NAMALWA (cell line): Measurements from ENCODE around the gene PARD3B.

Experiments
- DNase-seq: peaks from one replicate; pipeline ENCODE4 v3.0.0-alpha.2; 2015; ENCODE audit warnings: low spot score

PARD3B gene

DNA sequence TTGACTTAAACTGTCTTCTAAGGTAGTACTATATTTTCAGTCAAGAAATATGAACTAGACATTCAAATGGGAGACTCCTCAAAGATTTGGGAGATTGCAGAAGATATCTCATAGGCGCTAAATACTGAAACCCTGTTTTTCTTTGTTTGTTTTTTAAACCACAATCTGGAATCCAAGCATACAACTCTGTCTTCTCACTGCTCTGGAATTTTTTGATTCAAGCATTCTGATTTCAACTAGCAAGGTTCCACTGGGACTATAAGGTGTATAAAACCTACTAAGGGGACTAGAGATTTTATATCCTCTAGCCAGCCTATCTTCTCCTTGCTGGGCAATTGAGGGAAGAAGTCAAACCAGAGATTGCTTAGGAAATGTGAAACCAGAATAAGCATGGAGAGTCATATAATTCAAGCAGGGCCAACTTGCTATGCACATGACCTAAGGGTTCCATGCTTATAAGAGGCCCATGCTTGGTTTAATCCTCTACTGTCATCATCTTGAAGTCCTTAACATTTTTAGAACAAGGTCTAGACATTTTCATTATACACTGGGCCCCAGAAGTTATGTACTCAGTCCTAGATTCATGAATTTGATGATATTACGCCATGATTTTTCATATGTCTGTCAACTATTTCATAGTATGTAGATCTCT, 405.5 kb downstream of the PARD3B start:
- DNase-seq = no peak

DNA sequence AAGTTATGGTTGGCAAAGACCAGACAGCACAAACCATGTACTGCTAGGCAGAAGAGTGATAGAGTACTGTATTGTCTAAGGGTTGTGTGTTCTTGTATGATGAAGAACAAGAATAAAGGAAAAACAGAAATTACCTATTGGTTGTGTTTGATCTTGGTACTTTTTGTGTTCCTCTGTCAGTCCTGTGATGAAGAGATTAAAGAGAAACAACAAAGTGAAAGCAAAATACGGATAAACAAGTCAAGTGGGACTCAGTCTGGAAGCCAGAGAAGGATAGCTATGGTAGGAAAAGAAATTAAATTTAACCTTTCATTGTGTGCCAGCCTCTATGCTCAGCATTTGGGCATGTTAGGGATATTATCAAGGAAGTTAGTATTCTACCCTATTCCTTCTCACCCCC, 413.1 kb downstream of the PARD3B start:
- no peak for DNase-seq

DNA sequence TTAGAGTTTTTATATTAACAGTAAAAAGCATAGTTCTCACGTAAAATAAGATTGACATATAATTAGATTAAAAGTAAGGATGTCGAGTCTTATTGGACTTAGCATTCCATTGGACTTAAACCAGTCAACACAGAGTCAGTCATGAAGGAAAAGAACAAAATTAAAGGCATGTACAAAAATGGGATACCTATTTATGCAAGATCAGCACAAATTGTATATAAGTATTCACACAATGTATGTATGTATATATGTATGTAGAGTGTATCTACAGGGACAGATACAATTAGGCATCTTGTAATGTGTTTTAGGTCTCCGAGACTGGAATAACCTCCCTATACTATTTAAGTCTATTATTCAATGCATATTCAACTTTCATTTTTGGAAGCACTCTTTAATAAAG, 419.1 kb downstream of the PARD3B start:
- DNase-seq = no peak

DNA sequence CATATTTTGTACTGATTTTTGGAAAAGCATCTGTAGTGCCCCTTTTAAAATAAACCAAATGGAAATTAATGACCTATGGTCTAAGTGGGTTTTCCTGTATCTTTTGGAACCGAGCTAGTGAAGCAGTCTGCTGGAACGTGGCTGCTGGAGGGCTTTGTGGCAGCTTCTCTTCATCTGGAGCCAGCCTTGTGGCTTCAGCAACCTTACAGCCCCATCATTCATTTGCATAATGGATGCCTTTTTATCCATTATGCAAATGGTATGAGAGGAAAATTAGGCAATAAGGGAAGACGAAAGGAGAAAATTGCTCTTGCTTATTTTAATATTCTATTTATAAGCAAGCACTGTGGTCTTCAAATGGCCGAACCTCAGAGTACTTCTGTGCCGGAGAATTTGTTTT, 421.0 kb downstream of the PARD3B start:
- no peak for DNase-seq

DNA sequence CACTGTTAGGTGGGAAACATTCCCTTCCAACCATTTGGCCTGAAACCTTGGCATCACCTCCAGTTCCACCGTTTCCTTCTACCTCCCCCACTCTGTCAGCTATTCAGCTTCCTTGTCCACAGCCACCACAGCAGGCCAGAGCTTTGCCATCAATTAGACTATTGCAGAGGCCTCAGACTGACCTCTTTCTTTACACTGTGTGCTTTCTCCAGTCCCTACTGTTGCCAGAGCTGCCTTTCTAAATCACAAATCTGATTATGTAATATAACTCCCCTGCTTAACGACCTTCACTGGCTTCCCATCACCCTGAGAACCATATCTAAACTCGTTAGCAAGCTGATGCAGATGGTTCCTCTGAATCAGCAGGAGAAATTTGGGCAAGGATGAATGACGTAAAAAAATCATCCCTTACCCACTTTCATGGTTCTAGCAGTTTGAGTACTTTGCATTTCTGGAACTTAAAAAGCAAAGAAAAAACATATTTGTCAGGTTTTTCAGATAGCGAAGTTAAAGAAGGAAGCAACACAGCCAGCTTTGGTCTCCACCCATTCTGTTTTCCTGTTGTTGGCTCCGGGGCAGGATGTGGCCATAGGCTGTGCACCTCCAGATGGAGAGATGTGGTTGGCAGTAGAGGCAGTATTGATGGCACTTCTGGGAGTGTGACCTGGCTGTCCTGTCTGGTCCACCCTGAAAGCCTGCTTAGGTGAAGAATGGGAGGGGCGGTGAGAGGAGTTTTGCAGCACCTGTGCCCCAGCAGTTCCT, 422.1 kb downstream of the PARD3B start:
- no peak for DNase-seq

DNA sequence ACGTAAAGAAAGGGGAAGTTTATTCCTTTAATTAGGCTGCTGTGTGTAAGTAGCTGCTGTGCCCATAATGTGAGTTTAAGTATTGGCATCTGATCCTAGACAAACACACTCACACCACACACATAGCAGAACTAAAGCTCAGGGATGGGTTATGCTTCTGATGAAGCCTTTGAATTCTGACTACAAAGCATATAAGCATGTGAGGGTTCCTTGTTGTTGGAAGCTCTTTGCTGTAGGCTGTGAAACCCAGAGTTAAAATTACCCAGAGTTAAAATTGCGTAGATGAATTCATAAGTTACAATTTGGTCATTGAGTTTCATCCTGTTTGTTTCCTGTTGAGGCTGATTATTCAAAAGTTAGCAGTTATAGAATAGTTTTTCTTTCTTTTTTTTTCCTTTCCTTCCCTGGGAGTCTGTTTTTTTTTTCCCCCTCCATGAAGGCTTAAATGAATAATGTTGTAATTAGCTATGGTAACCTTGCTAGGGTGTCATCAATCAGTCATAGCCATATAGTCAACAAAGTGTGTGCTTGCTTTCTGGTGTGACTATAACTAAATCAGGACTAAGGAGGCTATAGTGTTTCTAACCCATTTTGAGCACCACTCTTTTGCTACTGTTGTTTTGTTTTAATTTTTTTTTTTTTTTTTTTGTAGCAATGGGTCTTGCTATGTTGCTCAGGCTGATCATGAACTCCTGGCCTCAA, 426.1 kb downstream of the PARD3B start:
- no peak for DNase-seq

DNA sequence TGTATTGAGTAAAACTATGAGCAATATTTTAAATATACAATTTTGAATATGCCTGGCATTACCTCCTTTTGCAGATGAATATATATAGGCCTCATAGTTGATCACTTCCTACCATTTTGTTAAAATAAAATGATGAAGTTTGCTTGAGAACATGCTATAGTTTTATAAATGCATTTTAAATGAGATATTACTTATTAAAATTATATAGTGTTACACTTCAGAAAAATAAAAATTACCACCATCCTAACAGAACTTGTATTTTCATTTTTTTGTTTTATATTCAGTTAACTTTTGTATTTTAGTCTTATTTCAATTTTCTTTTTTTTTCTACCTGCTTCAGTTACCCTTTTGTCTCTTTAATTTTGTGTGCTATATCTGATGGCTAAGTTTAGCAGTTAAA, 426.9 kb downstream of the PARD3B start:
- DNase-seq = no peak

DNA sequence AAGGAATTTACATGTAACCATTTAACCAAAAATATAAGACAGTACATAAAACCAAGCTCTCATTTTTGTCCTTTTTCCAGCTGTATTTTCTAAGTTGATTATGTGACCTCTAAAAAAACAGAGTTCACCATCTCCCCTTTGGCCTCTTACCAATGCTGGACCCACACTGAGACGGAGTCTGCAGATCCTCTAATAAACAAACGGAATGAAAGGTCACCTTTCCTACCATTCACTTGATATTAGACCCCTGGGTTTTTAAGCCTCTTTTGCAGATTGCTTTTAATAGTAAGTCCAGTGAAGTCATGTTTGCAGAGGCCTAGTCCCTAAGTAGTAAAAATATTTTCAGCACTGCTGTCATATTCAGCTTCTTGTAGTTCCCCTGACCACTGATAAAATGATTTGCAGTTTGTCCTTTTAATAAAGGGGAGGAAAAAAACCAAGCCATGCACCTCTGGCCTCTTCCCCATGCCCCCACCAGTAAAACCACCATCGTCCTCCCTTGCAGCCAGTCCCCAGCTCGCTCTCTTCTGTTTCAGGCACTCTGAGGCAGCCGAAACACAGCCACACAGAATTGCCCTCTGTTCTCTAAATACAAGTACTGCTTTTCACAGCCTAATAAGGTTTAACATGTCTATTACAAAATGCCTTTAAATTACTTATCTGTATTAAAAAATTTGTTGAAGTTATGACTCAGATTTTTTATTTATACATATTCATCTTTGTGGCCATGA, 427.5 kb downstream of the PARD3B start:
- no peak for DNase-seq

DNA sequence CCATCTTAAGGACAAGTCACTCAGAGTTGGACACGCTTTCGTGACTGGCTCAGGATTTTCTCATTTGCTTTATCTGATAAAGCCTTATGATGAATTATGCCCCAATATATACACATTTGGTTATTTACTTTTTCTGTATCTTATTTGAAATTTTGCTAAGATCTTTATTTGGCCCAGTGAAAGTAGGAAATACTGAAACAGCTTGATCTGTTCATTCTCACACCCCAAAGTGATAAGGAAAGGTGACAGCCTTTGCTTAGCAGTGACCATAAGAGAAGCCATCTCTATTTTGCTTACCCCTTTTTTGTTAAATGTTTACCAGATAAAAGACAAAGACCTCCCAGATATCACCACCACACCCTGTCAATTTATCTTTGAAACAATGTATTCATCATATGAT, 428.3 kb downstream of the PARD3B start:
- DNase-seq = no peak

DNA sequence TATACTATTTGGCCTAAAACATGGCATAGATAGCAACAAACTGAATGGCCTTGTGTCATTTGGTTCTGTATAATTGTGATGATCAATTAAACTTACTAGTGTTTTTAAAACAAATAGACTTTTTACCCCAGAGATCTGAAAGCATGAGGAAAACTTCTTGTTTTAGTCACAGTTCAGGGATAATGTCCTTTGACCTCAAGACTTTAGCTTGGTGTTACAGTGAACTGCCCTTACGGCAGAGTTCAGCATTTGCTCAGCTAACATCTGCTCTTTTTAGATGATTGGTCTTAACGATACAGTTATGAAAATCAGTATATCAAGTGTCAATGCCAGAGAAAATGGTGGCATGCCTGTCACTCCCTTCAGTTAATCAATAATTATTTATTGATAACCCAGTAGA, 429.2 kb downstream of the PARD3B start:
- no peak for DNase-seq

DNA sequence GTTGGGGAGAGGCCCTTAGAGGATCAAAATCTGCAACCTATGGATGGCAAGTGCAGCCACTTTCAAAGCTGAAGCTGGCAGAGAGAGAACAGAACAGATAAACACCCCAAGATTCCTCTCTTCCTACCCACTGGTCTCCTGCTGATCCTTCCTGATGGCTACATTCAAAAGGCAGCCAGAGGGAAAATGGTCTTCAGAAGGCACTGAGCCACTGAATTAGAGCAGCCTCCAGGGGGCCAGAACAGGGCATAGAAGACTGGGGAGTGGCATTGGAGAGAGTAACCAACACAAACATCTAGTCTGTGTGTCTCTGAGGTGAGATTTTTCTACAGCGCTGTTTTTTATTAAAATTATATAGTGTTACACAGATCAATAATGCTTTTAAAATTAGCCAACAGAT, 432.6 kb downstream of the PARD3B start:
- peak; percentile 1 for DNase-seq

DNA sequence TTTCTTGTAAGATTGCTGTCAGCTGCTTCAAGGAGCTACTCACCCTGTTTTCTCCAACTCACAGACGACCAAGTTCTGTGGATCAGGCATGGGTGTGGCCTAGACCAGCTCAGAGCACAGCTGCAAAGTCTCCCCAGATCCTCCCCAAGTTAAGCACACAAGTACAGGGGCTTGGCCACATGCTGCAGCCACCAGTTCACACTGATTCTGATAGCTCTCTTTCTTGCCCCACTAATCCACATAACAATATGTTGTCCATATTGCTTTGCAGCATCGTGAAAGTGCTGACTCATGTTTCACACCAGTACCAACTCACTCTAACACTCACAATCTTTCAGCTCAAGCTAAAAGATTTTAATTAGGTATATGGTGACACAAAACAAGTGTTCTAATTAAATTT, 437.0 kb downstream of the PARD3B start:
- no peak for DNase-seq

DNA sequence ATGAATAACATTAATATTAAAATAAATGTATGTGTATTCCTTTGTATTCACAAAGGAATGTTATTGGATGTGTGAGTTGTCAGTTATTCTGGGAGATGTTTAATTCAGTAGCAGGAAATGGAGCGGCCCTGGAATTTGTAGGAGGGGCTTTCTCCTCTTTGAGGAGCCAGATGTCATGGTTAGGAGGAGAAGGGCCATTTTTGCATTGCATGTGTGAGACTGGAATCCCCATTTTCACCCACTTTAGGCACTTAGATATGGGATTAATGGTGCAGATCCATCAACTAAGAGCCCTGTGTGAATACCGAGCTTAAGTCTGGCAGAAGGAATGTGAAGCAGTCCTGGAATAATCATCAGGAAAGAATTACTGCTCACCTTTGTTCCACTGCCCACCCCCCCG, 439.2 kb downstream of the PARD3B start:
- no peak for DNase-seq

DNA sequence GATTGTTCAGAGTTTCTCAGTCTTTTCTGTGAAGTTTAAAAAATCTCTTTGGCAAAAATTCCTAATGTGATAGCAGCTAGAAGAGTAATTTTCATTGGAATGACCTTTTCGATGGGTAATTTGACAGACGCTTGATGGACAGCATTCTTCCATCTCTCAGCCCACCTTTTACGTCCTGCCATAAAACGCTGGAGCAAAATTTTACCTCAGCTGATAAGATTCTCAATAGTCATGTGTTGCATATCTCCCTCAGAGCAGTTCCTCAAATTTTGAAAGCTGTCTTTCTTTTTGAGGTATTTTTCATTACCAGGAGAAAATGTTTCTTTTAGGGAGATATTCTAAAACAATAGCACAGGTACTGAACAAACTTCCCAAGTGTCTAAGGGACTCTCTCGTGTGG, 441.4 kb downstream of the PARD3B start:
- DNase-seq = no peak

DNA sequence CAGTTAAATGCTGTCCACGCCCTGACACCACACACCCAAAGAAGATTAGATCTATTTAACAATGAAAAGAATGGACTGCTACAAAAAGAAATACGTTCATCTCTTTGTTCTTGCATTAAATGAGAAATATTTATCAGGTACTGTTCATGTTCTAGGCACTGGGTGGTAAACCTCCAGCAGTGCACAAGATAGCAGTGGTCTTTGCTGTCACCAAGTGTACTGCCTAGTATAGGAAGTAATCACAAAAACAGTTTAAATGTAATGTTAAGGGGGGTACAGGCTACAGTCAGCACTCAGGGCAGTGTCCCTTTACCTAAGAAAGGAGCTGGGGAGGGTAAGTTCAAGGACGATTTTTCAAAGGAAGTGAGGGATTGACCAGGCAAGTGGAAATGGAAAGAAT, 443.6 kb downstream of the PARD3B start:
- no peak for DNase-seq

DNA sequence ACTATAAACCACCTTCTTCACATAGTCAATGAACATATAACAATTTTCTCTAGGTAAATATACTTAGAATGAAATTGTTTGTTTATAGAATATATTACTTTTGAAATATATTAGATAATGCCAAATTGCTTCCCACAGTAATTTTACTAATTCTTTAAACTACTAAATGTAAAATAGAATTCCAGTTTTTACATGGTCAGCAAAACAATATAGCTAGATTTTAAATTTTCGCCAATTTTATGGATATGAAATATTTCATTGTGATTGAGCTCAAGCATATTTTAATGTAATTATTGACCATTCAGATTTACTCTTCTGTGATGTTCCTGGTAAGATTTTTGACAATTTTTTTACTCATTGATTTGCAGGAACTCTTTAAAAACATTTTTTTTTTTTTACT, 444.6 kb downstream of the PARD3B start:
- no peak for DNase-seq

DNA sequence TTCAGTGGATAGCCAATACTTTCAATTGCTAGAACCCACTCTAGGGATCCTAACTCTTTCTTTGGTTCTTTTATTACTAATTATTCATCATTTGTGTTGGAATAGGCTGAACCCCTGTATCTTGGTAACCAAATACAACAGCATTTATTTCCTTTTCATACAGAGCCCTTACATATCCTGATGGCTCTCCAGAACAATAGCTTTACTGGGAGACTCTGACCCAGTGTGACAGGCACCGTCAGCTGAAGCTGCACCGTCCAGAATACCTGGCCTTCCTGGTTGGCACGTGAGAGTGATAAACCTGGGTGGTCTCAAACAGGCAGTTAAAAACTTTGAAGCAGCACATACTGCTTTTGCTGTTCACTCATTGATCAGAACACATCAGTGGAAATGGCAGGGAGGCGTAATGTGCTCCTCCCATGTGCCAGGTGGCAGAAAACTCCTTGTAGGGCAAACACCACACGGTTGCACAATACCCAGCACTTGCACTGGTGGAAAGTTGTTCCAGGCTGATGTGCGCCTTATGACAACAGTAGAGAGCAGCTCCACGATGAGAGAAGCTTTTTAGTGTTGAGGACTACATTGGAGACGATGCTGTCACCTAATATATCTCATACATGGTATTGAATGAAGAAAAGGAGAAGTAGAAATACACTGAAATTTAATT, 456.2 kb downstream of the PARD3B start:
- no peak for DNase-seq

DNA sequence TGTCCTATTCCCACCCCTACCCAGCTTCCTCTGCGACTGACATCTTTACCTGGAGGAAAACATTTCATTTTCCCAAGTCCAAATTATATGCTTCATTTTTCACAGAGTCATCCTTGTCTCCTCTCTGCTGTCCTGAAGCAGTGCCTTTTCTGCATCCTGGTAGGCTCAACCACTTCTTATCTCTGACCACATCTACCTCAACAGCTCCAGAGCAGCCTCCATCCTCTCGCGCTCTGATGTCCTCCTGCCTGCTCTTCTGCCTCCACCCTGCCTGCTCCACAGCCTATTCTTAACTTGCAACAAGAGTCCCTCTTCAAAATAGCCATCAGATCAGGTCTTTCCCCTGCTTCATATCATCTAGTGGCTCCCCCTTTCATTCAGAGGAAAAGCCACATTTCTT, 457.1 kb downstream of the PARD3B start:
- no peak for DNase-seq

DNA sequence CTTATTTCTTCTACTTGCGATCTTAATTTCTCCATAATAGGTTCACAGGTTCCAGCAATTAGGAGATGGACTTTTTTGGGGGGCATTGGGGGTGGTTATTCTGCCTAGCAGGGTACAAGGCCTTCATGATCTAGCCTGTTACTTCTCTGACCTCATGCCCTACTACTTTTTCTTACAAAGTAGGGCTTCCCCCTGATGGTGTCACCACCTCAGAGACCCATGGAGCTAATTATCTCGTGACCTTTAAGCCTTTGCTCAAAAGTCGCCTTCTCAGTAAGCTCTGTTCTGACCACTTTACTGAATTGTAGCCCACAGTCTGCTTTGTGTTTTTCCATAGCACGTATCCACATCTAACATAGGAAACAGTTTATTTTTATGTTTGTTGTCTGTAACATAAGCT, 458.0 kb downstream of the PARD3B start:
- no peak for DNase-seq

DNA sequence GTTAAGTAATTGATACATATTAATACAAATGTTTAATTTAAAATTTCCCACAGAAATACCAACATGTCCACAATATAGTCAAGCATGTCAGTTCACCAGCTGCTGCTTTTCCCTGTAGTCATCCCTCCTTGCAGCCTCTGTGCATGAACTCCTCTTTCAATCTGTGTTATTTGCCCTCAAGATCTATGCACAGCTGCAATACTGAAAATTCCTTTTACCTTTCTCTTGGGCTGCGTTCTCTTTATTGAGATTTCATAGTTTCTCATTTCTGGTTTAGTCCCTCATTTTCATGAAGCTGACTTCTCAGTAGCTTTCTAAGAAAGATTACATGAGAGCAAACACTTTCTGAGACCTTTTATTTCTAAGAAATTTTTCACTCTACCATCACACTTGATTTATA, 464.9 kb downstream of the PARD3B start:
- DNase-seq = no peak

DNA sequence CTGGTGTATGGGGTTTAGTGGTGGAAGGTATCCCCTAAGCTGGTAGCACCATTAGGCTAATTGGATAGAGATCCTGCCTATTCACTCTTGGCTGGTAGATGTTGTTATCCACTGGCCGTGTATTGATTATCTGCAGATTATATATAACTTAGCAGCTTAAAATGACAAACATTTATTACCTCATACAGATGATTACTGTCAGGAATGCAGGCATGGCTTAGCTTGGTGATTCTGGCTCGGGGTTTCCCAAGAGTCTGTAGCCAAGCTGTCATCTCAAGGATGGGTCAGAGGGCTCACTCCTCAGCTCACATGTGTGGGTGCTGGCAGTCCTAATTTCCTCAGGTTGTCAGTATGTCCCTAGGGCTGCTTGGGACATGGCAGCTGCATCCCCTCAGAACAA, 465.8 kb downstream of the PARD3B start:
- DNase-seq = no peak

DNA sequence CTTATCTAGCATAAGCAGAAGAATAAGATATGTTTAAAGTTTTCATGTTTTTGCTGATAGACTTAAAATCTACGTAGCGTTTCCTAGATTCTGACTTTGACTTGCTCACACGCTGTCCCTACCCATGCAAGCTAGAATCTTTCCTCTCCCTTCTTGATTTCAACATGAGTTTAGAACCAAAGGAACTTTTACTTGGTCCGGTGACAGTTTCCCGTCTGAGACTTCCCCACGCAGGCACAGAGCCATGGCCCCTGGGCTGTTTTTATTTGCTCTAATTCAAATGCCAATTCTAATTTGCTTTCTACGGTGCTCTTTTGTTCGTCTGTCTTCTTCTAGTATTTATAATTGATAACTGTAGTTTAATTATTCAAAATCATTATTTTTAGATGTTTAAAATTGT, 467.7 kb downstream of the PARD3B start:
- DNase-seq = no peak
